Panc1 (cell line): ENCODE results near the gene DPP4. TPM values are rescaled to one million over a fixed set of nuclear protein-coding genes. Genes with fewer than 3 reads are reported as not detected.

Experiments
- ATAC-seq: fragments of 200-7000 bp; cut with Tn5 transposase; 2 replicates; pipeline ENCODE4 v1.9.1; 2020; ENCODE audit warnings: mild to moderate bottlenecking, moderate library complexity
- BruUV-seq: library from RNA; stranded (reverse); fragments of 400-500 nt; replicated peaks from 2 replicates; lab custom pipeline; 2021; lab: Mats Ljungman, UMichigan
- CTCF ChIA-PET: fragments of 300-600 bp; sonication (Branson Sonifier 250); formaldehyde crosslinking; loops from one replicate; lab custom pipeline; 2022; ENCODE audit warnings: antibody characterized with exemption; lab: Charles Lee
- POLR2A ChIA-PET: fragments of 300-600 bp; sonication (Branson Sonifier 250); formaldehyde crosslinking; loops from one replicate; lab custom pipeline; 2022; ENCODE audit warnings: antibody characterized with exemption; lab: Charles Lee
- DNase-seq: peaks from one replicate; pipeline ENCODE4 v3.0.0-alpha.2; 2010; ENCODE audit warnings: low read depth, low spot score
- H3K27ac ChIP-seq: 2 replicates; pipeline ENCODE4 v1.5.1; 2011; ENCODE audit warnings: mild to moderate bottlenecking, low read length, inconsistent platforms
- H3K27me3 ChIP-seq: fragments of 200-500 bp; sonication (Bioruptor generic); 2 replicates; pipeline ENCODE4 v1.6.0; 2014; ENCODE audit warnings: low read length, inconsistent platforms; ENCODE audit not compliant: control insufficient read depth, insufficient read depth
- H3K36me3 ChIP-seq: fragments of 200-500 bp; sonication (Bioruptor generic); 2 replicates; pipeline ENCODE4 v1.5.1; 2014; ENCODE audit warnings: inconsistent platforms, mild to moderate bottlenecking, low read length, moderate library complexity; ENCODE audit not compliant: control insufficient read depth, insufficient read depth
- H3K4me1 ChIP-seq: 2 replicates; pipeline ENCODE4 v1.5.1; 2011; ENCODE audit warnings: inconsistent platforms, mild to moderate bottlenecking, low read length, moderate library complexity; ENCODE audit not compliant: control insufficient read depth, insufficient read depth
- H3K4me3 ChIP-seq, 2 experiments: 2 replicates each; pipeline ENCODE4 v1.5.1; 2011 to 2012; ENCODE audit warnings: low read depth in 2 of 2, low read length in 2 of 2, mild to moderate bottlenecking in 2 of 2, inconsistent platforms in 1 of 2, moderate library complexity in 1 of 2
- H3K9me3 ChIP-seq: fragments of 200-500 bp; sonication (Bioruptor generic); 2 replicates; pipeline ENCODE4 v1.5.1; 2014; ENCODE audit warnings: low read depth, mild to moderate bottlenecking, inconsistent platforms, low read length, moderate library complexity; ENCODE audit not compliant: control insufficient read depth, insufficient read depth
- POLR2AphosphoS5 ChIP-seq: IDR thresholded peaks from 2 replicates; pipeline ENCODE4 v1.6.1; 2012; ENCODE audit warnings: mild to moderate bottlenecking, low read depth, low read length, moderate library complexity
- SIN3A ChIP-seq: IDR thresholded peaks from 2 replicates; pipeline ENCODE4 v1.6.1; 2012; ENCODE audit warnings: low read depth, mild to moderate bottlenecking, low read length, moderate library complexity, borderline replicate concordance; ENCODE audit not compliant: insufficient read depth
- TCF7L2 ChIP-seq: IDR thresholded peaks from 2 replicates; pipeline ENCODE4 v1.6.1; 2011; ENCODE audit warnings: mild to moderate bottlenecking, low read depth, low read length, inconsistent platforms
- in situ Hi-C: cut with HindIII; loops from 2 replicates; pipeline ENCODE4 v1.10.0; 2016; ENCODE audit warnings: low sequenced_read_pairs, low pct_unique_long_range_greater_than_20kb
- intact Hi-C: fragments of 100-400 bp; cut with micrococcal nuclease; formaldehyde crosslinking; loops from one replicate; pipeline ENCODE4 v1.10.0; 2022; ENCODE audit not compliant: unreplicated experiment
- total RNA-seq: library from RNA; stranded (reverse); gene quantifications from one replicate; pipeline ENCODE4 v1.2.1, GENCODE V29; 2021; ENCODE audit not compliant: unreplicated experiment
- TF ChIP-seq, protein P1 (sequence below), 2 experiments: IDR thresholded peaks; 2 replicates each; pipeline ENCODE4 v1.6.1; 2011 to 2012; ENCODE audit warnings: low read depth in 2 of 2, control low read depth in 1 of 2, low read length in 1 of 2, mild to moderate bottlenecking in 1 of 2, moderate library complexity in 1 of 2; ENCODE audit not compliant: insufficient read depth in 1 of 2
- TF ChIP-seq, protein P2 (sequence below): fragments of 450-650 bp; IDR thresholded peaks from 2 replicates; pipeline ENCODE4 v1.5.1; 2017; ENCODE audit warnings: mild to moderate bottlenecking

DPP4 gene
- total RNA-seq, 1 experiment from 2014 or later: 0.23 TPM

DNA sequence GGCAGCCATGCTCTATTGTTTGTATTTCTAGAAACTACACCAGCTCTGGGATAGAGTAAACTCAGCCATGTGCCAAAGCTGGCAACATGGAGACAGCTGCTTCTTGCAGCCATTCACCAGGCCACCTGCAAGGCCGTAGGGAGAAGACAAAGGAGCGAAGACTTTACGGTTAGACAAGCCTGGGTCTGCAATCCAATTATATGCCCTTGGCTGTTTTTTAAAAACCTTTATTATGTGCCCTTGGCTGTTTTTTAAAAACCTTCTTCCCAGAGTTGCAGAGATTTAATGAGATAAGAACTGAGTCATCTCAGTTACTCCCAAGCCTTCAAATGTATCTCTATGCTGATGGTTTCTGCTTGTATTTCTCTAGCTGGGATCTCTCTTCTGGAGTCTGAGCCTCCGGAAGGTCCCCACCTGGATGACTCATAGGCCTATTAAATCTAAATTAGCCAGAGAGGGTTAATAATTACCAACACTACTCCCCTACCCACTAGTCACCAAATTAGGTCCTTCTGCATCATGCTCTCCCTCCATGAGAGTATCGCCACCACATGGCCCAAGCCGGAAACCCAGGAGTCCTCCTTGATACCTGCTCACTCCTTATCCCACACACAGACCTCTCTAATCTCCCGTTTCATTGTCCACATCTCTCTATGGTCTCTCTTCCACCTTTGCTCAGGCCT lies 17.5 kb upstream of the DPP4 start:
- CTCF ChIA-PET: no interaction called here
- POLR2A ChIA-PET: no interaction called here
- TF ChIP-seq, protein P1, sequence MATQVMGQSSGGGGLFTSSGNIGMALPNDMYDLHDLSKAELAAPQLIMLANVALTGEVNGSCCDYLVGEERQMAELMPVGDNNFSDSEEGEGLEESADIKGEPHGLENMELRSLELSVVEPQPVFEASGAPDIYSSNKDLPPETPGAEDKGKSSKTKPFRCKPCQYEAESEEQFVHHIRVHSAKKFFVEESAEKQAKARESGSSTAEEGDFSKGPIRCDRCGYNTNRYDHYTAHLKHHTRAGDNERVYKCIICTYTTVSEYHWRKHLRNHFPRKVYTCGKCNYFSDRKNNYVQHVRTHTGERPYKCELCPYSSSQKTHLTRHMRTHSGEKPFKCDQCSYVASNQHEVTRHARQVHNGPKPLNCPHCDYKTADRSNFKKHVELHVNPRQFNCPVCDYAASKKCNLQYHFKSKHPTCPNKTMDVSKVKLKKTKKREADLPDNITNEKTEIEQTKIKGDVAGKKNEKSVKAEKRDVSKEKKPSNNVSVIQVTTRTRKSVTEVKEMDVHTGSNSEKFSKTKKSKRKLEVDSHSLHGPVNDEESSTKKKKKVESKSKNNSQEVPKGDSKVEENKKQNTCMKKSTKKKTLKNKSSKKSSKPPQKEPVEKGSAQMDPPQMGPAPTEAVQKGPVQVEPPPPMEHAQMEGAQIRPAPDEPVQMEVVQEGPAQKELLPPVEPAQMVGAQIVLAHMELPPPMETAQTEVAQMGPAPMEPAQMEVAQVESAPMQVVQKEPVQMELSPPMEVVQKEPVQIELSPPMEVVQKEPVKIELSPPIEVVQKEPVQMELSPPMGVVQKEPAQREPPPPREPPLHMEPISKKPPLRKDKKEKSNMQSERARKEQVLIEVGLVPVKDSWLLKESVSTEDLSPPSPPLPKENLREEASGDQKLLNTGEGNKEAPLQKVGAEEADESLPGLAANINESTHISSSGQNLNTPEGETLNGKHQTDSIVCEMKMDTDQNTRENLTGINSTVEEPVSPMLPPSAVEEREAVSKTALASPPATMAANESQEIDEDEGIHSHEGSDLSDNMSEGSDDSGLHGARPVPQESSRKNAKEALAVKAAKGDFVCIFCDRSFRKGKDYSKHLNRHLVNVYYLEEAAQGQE (IDR thresholded peaks at IDR 0.05; ENCODE audit: insufficient read depth in 1 of 2, low read depth in 2 of 2, low read length in 1 of 2): no peak
- TF ChIP-seq TCF7L2: no peak

DNA sequence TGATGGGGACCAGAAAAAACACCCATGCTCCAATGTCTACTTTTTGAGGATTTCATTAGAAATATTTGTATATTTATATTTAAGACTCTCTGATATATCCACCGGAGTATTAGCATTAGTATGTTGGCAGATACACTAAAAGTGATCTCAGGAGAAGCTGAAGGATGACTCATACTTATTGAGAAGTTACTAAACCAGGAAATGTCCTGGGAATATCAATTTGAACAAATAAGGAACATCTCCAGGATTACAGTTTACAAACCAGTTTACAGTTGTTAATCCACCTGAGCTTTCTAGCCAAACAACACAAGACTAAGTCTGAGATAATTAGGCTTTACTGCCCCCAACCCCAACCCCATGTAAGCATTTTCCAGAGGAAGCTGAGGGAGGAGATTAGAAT lies 16.1 kb upstream of the DPP4 start:
- H3K4me1 ChIP-seq: no peaks in the 10 kb centered on the region
- TF ChIP-seq SIN3A (no peak), TCF7L2 (no peak), POLR2AphosphoS5 (no peak)
- TF ChIP-seq, protein P2, sequence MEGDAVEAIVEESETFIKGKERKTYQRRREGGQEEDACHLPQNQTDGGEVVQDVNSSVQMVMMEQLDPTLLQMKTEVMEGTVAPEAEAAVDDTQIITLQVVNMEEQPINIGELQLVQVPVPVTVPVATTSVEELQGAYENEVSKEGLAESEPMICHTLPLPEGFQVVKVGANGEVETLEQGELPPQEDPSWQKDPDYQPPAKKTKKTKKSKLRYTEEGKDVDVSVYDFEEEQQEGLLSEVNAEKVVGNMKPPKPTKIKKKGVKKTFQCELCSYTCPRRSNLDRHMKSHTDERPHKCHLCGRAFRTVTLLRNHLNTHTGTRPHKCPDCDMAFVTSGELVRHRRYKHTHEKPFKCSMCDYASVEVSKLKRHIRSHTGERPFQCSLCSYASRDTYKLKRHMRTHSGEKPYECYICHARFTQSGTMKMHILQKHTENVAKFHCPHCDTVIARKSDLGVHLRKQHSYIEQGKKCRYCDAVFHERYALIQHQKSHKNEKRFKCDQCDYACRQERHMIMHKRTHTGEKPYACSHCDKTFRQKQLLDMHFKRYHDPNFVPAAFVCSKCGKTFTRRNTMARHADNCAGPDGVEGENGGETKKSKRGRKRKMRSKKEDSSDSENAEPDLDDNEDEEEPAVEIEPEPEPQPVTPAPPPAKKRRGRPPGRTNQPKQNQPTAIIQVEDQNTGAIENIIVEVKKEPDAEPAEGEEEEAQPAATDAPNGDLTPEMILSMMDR: no peak
- TF ChIP-seq, protein P1 (IDR thresholded peaks at IDR 0.05; ENCODE audit: insufficient read depth in 1 of 2, low read depth in 2 of 2, low read length in 1 of 2): no peak
- no peaks in the 10 kb centered on the region for H3K27me3 ChIP-seq
- no TSS peak for BruUV-seq
- H3K36me3 ChIP-seq: no peaks in the 10 kb centered on the region
- H3K27ac ChIP-seq: no peak overlapping the region
- ChIA-PET CTCF (no interaction called here), POLR2A (no interaction called here)
- intact Hi-C loops: no loop called here
- no peak for DNase-seq
- ATAC-seq: no peak
- no peaks in the 10 kb centered on the region for H3K9me3 ChIP-seq
- no peak overlapping the region for H3K4me3 ChIP-seq
- in situ Hi-C loops: no loop called here

More for the DNA sequence above, 17.5 kb upstream of the DPP4 start:
- Histone ChIP-seq H3K27ac (no peak overlapping the region), H3K4me3 (no peak overlapping the region), H3K9me3 (no peaks in the 10 kb centered on the region), H3K36me3 (no peaks in the 10 kb centered on the region), H3K4me1 (no peaks in the 10 kb centered on the region), H3K27me3 (no peaks in the 10 kb centered on the region)
- BruUV-seq: no TSS peak
- DNase-seq (no peak), ATAC-seq (no peak)
- intact Hi-C loops (no loop called here), in situ Hi-C loops (no loop called here)
